ENCODE results near the gene NBEA. TPM values are rescaled to one million over a fixed set of nuclear protein-coding genes. Genes with fewer than 3 reads are reported as not detected.

The NBEA gene
- total RNA-seq, 1 experiment from 2014 or later = 0.54 TPM

DNA sequence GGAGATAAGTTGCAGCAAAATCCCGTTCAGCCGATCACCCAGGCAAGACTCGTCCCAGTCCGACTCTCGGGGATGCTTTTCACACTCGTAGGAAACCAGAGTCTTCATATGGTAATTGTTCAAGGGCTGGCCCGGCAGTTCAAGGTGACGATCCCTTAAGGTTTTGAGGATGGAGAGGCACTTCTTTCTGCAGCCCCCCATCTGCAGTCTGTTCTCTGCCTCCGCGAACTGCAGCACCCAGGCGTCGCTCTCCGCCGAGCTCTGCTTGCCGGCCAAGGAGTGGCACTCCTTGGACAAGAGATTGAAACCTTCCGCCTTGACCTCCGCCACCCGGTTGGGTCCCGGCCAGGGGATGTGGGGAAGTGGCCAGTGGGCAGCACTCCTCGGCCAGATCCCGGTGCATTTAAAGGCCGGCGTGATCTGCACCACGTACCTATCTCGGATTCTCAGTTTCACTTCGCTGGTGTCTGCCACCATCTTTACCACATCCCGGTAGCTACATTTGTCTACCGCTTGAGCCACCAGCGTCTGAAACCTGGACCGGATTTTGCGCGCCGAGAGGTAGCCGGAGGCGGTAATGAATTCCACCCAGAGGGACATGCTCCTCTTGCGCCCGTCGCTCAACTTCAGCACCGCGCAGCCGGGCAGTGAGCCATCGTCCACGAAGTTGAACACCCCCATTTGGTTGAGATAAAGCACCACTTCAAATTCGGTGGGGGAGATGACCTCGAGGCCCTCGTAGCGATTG lies 533.3 kb downstream of the NBEA start:
- TF ChIP-seq, protein P1, sequence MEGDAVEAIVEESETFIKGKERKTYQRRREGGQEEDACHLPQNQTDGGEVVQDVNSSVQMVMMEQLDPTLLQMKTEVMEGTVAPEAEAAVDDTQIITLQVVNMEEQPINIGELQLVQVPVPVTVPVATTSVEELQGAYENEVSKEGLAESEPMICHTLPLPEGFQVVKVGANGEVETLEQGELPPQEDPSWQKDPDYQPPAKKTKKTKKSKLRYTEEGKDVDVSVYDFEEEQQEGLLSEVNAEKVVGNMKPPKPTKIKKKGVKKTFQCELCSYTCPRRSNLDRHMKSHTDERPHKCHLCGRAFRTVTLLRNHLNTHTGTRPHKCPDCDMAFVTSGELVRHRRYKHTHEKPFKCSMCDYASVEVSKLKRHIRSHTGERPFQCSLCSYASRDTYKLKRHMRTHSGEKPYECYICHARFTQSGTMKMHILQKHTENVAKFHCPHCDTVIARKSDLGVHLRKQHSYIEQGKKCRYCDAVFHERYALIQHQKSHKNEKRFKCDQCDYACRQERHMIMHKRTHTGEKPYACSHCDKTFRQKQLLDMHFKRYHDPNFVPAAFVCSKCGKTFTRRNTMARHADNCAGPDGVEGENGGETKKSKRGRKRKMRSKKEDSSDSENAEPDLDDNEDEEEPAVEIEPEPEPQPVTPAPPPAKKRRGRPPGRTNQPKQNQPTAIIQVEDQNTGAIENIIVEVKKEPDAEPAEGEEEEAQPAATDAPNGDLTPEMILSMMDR (IDR thresholded peaks at IDR 0.05; ENCODE audit: insufficient read depth in 1 of 2, low read depth in 1 of 2, low read length in 1 of 2, severe bottlenecking in 1 of 2, unreplicated experiment in 1 of 2) = no peak
- ChIA-PET CTCF (no interaction called here), POLR2A (no interaction called here)
- Histone ChIP-seq H3K4me1 (no peaks in the 10 kb centered on the region), H3K36me3 (ENCODE audit: control insufficient read depth, insufficient read depth, low read length) (no peaks in the 10 kb centered on the region), H3K9me3 (no peaks in the 10 kb centered on the region; the same call in 1 of the 2 replicates), H3K27me3 (replicated peaks; ENCODE audit: control insufficient read depth, insufficient read depth, low read length) (no peaks in the 10 kb centered on the region), H3K4me3 (ENCODE audit: low read depth, low read length) (no peak overlapping the region)
- no peaks in the 10 kb centered on the region for H3K4me1 Mint-ChIP-seq (ENCODE audit: low read depth, unreplicated experiment)
- peaks cover 6% of the 10 kb centered on the region for H3K27me3 Mint-ChIP-seq (ENCODE audit: insufficient read depth, unreplicated experiment)
- no TSS peak for BruUV-seq (replicated peaks)
- DNase-seq = no peak
- no peaks in the 10 kb centered on the region for H3K36me3 Mint-ChIP-seq (ENCODE audit: insufficient read depth, unreplicated experiment)
- no peak overlapping the region for H3K27ac Mint-ChIP-seq (ENCODE audit: unreplicated experiment)
- H3K4me3 Mint-ChIP-seq (ENCODE audit: unreplicated experiment) = no peak overlapping the region
- H3K9me3 Mint-ChIP-seq (ENCODE audit: unreplicated experiment) = no peaks in the 10 kb centered on the region
- intact Hi-C loops (cut with micrococcal nuclease; ENCODE audit: unreplicated experiment) = no loop called here

DNA sequence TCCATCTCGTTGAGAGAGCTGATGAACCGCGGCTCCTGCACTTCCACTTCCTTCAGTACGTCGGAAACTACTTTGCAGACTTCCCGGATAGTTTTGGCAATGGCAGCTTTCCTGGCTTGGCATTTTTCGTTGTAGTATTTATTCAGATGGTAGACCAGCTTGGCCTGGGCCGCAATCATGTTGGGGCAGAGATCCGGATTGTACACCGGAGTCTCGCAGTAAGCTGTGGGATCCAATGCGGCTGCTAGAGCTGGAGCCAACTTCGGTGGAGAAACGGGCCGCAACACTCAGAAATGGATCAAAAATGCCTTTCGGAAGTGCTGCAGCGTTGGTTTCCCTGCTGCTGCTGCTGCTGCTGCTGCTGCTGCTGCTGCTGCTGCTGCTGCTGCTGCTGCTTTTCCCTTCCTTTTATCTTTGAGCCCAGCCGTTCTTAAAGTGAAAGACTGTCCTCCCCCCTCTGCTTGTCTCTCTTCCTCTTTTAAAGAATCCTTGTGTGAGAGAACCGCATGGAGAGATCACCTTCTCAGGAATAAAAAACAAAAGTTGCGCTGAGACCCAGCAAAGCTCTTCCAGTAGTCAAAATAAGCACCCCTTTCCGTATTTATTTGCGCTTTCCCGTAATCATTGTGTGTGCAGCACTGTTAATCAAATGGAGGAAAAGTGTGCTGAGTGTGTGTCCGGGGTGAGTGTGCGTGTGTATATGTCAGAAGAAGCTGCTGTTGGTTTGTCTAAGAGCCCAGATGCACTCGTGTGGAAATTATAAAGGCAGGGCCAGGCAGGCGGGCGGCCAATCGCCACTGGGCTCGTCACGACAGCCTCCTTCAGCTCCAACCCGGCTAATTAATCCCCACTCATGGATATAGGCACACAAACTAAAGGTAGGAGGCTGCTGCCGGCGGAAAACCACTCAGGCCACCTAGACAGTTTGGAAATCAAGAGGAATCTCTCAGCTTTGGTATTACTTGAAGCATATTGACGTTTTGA lies 534.2 kb downstream of the NBEA start, which contains the start of gene MAB21L1:
Gene MAB21L1, minus strand, starts transcription at position 730 of the 984 bp plus-strand sequence. Its CDS starts 551 bp downstream, at position 179.
- Histone ChIP-seq H3K9me3 (no peaks in the 10 kb centered on the region; the same call in 1 of the 2 replicates), H3K4me3 (ENCODE audit: low read depth, low read length) (no peak within 1 kb of the TSS), H3K36me3 (ENCODE audit: control insufficient read depth, insufficient read depth, low read length) (no peaks in the 10 kb centered on the region), H3K27me3 (replicated peaks; ENCODE audit: control insufficient read depth, insufficient read depth, low read length) (no peaks in the 10 kb centered on the region), H3K4me1 (no peaks in the 10 kb centered on the region)
- TF ChIP-seq, protein P1 (IDR thresholded peaks at IDR 0.05; ENCODE audit: insufficient read depth in 1 of 2, low read depth in 1 of 2, low read length in 1 of 2, severe bottlenecking in 1 of 2, unreplicated experiment in 1 of 2) = no peak
- Mint-ChIP-seq H3K36me3 (ENCODE audit: insufficient read depth, unreplicated experiment) (no peaks in the 10 kb centered on the region), H3K4me3 (ENCODE audit: unreplicated experiment) (no peak within 1 kb of the TSS), H3K27ac (ENCODE audit: unreplicated experiment) (no peak within 1 kb of the TSS), H3K4me1 (ENCODE audit: low read depth, unreplicated experiment) (no peaks in the 10 kb centered on the region), H3K9me3 (ENCODE audit: unreplicated experiment) (no peaks in the 10 kb centered on the region), H3K27me3 (ENCODE audit: insufficient read depth, unreplicated experiment) (peaks cover 3% of the 10 kb centered on the region)
- intact Hi-C loops (cut with micrococcal nuclease; ENCODE audit: unreplicated experiment) = no loop called here
- BruUV-seq (replicated peaks) = no TSS peak
- CTCF ChIA-PET = no interaction called here
- POLR2A ChIA-PET = no interaction called here
- DNase-seq = no peak

DNA sequence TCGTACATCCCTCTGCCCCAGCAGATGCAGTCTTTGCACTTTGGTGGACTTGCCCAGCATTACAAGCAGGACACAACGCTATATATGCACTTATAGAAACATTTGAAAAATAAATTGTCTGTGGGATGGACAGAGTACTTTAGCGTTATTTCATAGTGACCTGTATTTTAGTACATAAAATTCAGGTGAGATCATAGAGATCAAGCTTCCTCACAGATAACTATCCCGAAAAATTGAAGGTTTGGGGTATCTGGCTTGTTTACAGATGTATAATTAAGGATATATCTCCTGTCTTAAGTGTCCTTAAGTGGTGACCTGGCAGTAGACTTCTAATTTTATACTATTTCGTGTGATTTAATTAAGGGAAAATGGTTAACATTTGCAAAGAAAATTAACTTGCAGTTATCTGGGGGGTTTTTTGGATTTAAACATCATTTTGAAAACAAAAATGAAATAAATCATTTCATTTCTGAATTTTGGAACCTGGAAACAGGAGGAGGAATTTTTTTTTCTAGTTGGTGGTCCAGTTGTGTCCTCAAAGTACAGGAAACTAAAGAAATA lies 535.4 kb downstream of the NBEA start:
- Histone ChIP-seq H3K9me3 (no peaks in the 10 kb centered on the region; the same call in 1 of the 2 replicates), H3K4me1 (no peaks in the 10 kb centered on the region), H3K36me3 (ENCODE audit: control insufficient read depth, insufficient read depth, low read length) (no peaks in the 10 kb centered on the region), H3K27me3 (replicated peaks; ENCODE audit: control insufficient read depth, insufficient read depth, low read length) (no peaks in the 10 kb centered on the region), H3K4me3 (ENCODE audit: low read depth, low read length) (no peak overlapping the region)
- H3K36me3 Mint-ChIP-seq (ENCODE audit: insufficient read depth, unreplicated experiment) = no peaks in the 10 kb centered on the region
- POLR2A ChIA-PET = no interaction called here
- intact Hi-C loops (cut with micrococcal nuclease; ENCODE audit: unreplicated experiment) = no loop called here
- H3K27me3 Mint-ChIP-seq (ENCODE audit: insufficient read depth, unreplicated experiment) = peaks cover 3% of the 10 kb centered on the region
- CTCF ChIA-PET = no interaction called here
- TF ChIP-seq, protein P1 (IDR thresholded peaks at IDR 0.05; ENCODE audit: insufficient read depth in 1 of 2, low read depth in 1 of 2, low read length in 1 of 2, severe bottlenecking in 1 of 2, unreplicated experiment in 1 of 2) = no peak
- no peaks in the 10 kb centered on the region for H3K9me3 Mint-ChIP-seq (ENCODE audit: unreplicated experiment)
- no peak overlapping the region for H3K4me3 Mint-ChIP-seq (ENCODE audit: unreplicated experiment)
- BruUV-seq (replicated peaks) = no TSS peak
- no peak for DNase-seq
- H3K4me1 Mint-ChIP-seq (ENCODE audit: low read depth, unreplicated experiment) = no peaks in the 10 kb centered on the region
- no peak overlapping the region for H3K27ac Mint-ChIP-seq (ENCODE audit: unreplicated experiment)
